BLaER1 treated with 17β-estradiol and CSF1 and Interleukin-3, amounts not matched to agents 10 nM and 100 nM (cell line): ENCODE results near the gene RLF.

Experiments
- H3K27ac ChIP-seq, 11 experiments: shearing (Covaris generic); formaldehyde crosslinking; 2 replicates each; pipeline ENCODE4 v1.8.1; 2022
- H3K27me3 ChIP-seq, 11 experiments: shearing (Covaris generic); formaldehyde crosslinking; 2 replicates each; pipeline ENCODE4 v1.8.1; 2022
- H3K36me3 ChIP-seq, 11 experiments: shearing (Covaris generic); formaldehyde crosslinking; 2 replicates each; pipeline ENCODE4 v1.8.1; 2022
- H3K4me1 ChIP-seq, 10 experiments: shearing (Covaris generic); formaldehyde crosslinking; 2 replicates each; pipeline ENCODE4 v1.8.1; 2022
- H3K4me2 ChIP-seq, 11 experiments: shearing (Covaris generic); formaldehyde crosslinking; 2 replicates each; pipeline ENCODE4 v1.8.1; 2022
- H3K4me3 ChIP-seq, 10 experiments: shearing (Covaris generic); formaldehyde crosslinking; 2 replicates each; pipeline ENCODE4 v1.8.1; 2022
- H3K9ac ChIP-seq, 11 experiments: shearing (Covaris generic); formaldehyde crosslinking; 2 replicates each; pipeline ENCODE4 v1.8.1; 2022
- H3K9me3 ChIP-seq, 11 experiments: shearing (Covaris generic); formaldehyde crosslinking; replicated peaks in 1 of 11; 2 replicates each; pipeline ENCODE4 v1.8.1; 2022
- H4K20me1 ChIP-seq, 11 experiments: shearing (Covaris generic); formaldehyde crosslinking; 2 replicates each; pipeline ENCODE4 v1.8.1; 2022
- Cebpa-rat ChIP-seq, 11 experiments: shearing (Covaris generic); IDR thresholded peaks; 2 replicates each; pipeline ENCODE4 v1.8.1; 2022

Gene RLF

DNA sequence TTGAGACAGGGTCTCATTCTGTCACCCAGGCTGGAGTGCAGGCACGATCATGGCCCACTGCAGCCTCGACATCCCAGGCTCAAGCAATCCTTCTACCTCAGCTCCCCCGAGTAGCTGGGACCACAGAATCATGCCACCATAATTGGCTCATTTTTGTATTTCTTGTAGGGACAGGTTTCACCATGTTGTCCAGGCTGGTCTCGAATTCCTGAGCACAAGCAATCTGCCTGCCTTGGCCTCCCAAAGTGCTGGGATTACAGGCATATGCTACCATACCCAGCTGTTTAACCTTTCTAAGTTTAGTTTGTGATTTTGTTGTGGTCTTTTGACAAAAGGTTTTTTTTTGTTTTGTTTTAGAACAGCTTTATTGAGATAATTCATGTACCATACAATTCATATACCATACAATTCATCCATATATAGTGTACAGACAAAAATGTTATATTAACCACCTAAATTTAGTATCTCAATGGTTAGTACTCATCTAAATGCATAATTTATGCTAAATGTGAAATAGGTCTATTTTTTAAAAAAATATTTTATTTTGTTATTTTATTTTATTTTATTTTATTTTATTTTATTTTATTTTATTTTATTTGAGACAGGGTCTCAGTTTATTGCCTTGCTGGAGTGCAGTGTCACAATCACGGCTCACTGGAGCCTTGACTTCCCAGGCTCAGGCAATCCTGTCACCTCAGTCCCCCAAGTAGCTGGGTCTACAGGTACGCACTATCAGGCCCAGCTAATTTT, 105.8 kb downstream of the RLF start:
- Histone ChIP-seq H3K4me1 (peaks cover 0 to 25% (median 2%) of the 10 kb centered on the region in 10 experiments; a peak in 4 of 20 replicates), H3K9ac (no peak overlapping the region), H3K4me2 (no peak overlapping the region), H3K27ac (no peak overlapping the region), H3K9me3 (no peaks in the 10 kb centered on the region), H4K20me1 (peaks cover 3 to 63% (median 16%) of the 10 kb centered on the region in 11 experiments; a peak in 17 of 22 replicates), H3K36me3 (peaks cover 94 to 100% (median 98%) of the 10 kb centered on the region in 11 experiments), H3K27me3 (no peaks in the 10 kb centered on the region), H3K4me3 (no peak overlapping the region)
- TF ChIP-seq Cebpa-rat (IDR thresholded peaks at IDR 0.05), result no peak

DNA sequence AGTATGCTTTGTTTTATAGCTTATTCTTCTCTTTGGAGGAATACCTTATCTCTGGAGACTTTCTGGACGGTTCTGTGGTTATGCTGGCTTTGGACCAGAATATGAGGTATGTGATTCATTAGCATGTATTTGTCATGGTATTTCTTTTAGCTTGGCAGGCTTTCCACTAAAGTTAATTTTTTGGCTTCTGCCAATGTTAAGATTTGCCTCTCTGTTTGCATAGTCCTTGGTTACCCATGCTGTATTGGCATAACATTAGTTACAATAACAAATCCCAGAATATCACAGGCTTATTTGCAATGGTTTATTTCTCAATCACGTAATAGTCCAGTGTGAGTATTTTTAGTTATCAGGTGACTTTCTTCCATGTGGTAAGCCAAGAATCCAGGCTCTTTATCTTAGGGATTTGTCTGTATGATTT, 106.6 kb downstream of the RLF start:
- TF ChIP-seq Cebpa-rat (IDR thresholded peaks at IDR 0.05), result no peak
- H3K27me3 ChIP-seq, result no peaks in the 10 kb centered on the region
- no peak overlapping the region for H3K4me3 ChIP-seq
- peaks cover 0 to 22% (median 2%) of the 10 kb centered on the region in 10 experiments; a peak in 4 of 20 replicates for H3K4me1 ChIP-seq
- no peaks in the 10 kb centered on the region for H3K9me3 ChIP-seq
- H3K36me3 ChIP-seq, result peaks cover 94 to 100% (median 98%) of the 10 kb centered on the region in 11 experiments
- no peak overlapping the region for H3K9ac ChIP-seq
- no peak overlapping the region for H3K27ac ChIP-seq
- H3K4me2 ChIP-seq, result no peak overlapping the region
- peaks cover 2 to 58% (median 16%) of the 10 kb centered on the region in 11 experiments; a peak in 17 of 22 replicates for H4K20me1 ChIP-seq

DNA sequence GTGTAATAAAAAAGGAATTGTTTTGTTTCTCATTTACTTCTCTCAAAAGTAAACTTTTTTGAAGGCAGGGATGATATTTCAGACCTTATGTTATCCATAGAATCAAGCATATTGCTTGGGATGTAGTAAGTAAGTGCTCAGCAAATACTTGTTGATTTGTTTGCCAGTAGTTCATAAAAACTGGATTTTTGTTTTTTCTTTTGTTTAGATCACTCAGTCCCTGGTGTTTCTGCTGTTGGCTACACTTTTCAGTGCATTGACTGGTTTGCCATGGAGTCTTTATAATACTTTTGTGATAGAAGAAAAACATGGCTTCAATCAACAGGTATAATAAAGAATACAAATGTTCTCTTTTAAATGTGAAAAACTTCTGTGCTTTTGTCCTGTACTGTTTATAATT, 107.0 kb downstream of the RLF start:
- Histone ChIP-seq H3K4me1 (peaks cover 0 to 18% (median under 1%) of the 10 kb centered on the region in 10 experiments; a peak in 4 of 20 replicates), H3K27me3 (no peaks in the 10 kb centered on the region), H3K4me3 (no peak overlapping the region), H3K9ac (no peak overlapping the region), H4K20me1 (peaks cover 0 to 53% (median 16%) of the 10 kb centered on the region in 11 experiments; a peak in 17 of 22 replicates), H3K27ac (no peak overlapping the region), H3K36me3 (peaks cover 94 to 100% (median 98%) of the 10 kb centered on the region in 11 experiments), H3K4me2 (no peak overlapping the region), H3K9me3 (no peaks in the 10 kb centered on the region)
- no peak for TF ChIP-seq Cebpa-rat (IDR thresholded peaks at IDR 0.05)

DNA sequence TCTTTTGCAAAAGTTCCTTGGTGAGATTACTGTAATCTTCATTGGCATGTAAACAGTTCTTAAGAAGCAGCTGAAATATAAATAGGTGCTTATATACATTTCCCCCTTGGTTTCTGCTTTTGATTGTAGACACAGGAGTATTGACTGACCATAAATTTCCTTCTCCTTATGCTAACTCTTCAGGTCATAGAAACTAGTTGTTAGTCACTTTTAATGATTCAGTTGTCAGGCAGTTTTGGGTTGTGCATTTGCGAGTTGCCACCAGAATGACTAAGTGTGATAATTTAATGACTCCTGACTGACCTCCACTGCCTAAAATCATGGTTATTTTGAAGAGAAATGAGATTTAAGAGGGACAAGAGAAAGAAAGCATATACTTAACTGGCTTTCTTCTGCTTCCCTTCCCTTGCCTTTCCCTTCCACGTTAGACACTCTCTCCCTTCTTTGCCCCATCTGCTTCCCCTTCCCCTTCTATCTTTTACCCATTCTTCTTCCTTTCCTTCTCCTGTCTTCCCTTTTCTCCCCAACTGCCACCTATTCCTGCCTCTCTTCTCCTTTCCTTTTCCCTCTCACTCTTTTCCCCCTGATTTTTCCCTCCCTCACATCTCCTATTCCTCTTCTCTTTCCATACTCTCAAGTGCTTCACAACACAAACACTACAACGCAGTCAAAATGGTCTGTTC, 109.1 kb downstream of the RLF start:
- H3K27ac ChIP-seq, result no peak overlapping the region
- peaks cover 0 to 32% (median 7%) of the 10 kb centered on the region in 11 experiments; a peak in 18 of 22 replicates for H4K20me1 ChIP-seq
- H3K4me3 ChIP-seq, result no peak overlapping the region
- peaks cover 0 to 22% (median 0%) of the 10 kb centered on the region in 10 experiments; a peak in 2 of 20 replicates for H3K4me1 ChIP-seq
- H3K9me3 ChIP-seq, result no peaks in the 10 kb centered on the region
- H3K36me3 ChIP-seq, result peaks cover 90 to 99% (median 96%) of the 10 kb centered on the region in 11 experiments
- H3K27me3 ChIP-seq, result no peaks in the 10 kb centered on the region
- H3K9ac ChIP-seq, result 0 out of 22 replicates have a peak overlapping the region, but pooled peaks of 1 of the 11 experiments have one; percentile 40
- no peak for TF ChIP-seq Cebpa-rat (IDR thresholded peaks at IDR 0.05)
- no peak overlapping the region for H3K4me2 ChIP-seq

DNA sequence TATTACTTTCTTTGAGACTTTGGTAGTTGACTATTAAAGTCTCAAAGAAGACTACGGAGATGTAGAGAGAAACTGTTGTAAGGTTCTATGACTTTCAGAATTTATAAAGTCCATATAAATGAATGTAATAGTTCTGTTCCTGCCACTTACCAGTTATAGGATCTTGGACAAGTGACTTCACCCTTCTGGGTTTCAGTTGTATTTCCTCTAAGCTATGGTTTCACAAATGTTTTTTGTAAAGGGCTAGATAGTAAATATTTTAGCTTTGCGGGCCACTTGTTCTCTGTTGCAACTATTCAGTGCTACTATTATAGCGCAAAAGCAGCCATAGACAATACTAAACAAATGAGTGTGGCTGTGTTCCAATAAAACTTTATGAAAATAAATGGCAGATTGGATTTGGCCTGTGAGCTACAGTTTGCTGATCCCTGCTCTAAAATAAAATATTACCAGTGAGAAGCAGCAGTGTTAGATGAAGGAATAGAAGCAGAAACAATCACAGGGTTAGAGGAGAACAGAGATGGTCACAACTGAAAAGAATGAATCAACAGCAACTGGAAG, 111.5 kb downstream of the RLF start:
- H3K27me3 ChIP-seq, result no peaks in the 10 kb centered on the region
- H3K9ac ChIP-seq, result no peak overlapping the region
- no peak overlapping the region for H3K27ac ChIP-seq
- H3K9me3 ChIP-seq, result no peaks in the 10 kb centered on the region
- peaks cover 93 to 99% (median 97%) of the 10 kb centered on the region in 11 experiments for H3K36me3 ChIP-seq
- H4K20me1 ChIP-seq, result peaks cover 0 to 20% (median 2%) of the 10 kb centered on the region in 11 experiments; a peak in 8 of 22 replicates
- H3K4me2 ChIP-seq, result no peak overlapping the region
- peaks cover 0 to 22% (median 0%) of the 10 kb centered on the region in 10 experiments; a peak in 2 of 20 replicates for H3K4me1 ChIP-seq
- no peak for TF ChIP-seq Cebpa-rat (IDR thresholded peaks at IDR 0.05)
- no peak overlapping the region for H3K4me3 ChIP-seq

DNA sequence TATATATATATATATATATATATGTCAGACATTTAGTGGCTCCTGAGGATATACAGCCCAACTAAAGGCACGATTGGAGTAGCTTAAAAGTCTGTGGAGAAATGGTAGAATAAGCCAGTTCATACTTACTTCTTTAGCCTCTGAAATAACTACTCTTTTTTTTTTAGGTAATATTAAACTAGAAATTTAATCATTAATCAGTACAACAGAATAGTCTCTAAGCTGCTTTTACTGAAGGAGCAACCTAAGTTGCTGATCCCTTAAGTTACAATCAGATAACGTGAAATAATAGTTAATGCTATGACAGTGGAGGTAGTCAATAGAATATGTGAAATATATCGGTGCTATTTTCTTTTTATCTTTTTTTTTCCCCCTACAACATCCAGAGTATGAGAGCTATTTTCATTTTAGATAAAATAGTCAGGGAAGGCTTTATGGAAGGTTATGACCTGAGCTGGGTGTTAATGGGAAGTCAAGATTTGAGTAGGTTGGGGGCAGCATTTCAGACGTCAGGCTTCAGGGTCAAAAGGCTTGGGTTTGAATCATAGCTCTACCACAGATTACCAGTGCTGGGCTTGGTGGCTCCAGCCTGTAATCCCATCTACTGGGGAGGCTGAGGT, 112.5 kb downstream of the RLF start:
- Histone ChIP-seq H4K20me1 (peaks cover 0 to 20% (median under 1%) of the 10 kb centered on the region in 11 experiments; a peak in 7 of 22 replicates), H3K4me2 (no peak overlapping the region), H3K4me1 (peaks cover 0 to 22% (median 0%) of the 10 kb centered on the region in 10 experiments; a peak in 2 of 20 replicates), H3K27me3 (no peaks in the 10 kb centered on the region), H3K9me3 (no peaks in the 10 kb centered on the region), H3K9ac (no peak overlapping the region), H3K27ac (no peak overlapping the region), H3K36me3 (peaks cover 87 to 99% (median 93%) of the 10 kb centered on the region in 11 experiments), H3K4me3 (no peak overlapping the region)
- no peak for TF ChIP-seq Cebpa-rat (IDR thresholded peaks at IDR 0.05)

DNA sequence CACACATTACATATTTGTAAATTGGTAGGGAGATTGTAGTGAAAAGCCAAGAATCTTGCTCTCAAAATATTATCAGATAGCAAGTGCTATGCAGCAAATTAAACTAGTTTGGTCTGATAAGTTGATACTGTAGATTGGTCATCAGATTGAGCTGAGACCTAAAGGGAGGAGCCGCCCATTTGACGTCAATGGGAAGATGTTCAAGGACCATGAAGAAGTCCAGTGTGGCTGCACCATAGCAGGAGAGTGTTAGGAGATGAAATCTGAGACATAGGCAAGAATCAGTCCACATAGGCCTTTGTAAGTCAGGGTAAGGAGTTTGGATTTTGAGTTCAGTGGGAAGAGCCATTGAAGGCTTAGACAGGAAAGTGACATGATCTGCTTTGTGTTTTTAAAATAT, 113.1 kb downstream of the RLF start:
- Histone ChIP-seq H4K20me1 (peaks cover 0 to 27% (median 3%) of the 10 kb centered on the region in 11 experiments; a peak in 13 of 22 replicates), H3K9ac (no peak overlapping the region), H3K27me3 (no peaks in the 10 kb centered on the region), H3K27ac (no peak overlapping the region), H3K9me3 (no peaks in the 10 kb centered on the region), H3K4me2 (no peak overlapping the region), H3K4me3 (no peak overlapping the region), H3K4me1 (peaks cover 0 to 21% (median 0%) of the 10 kb centered on the region in 10 experiments; a peak in 2 of 20 replicates), H3K36me3 (peaks cover 87 to 99% (median 93%) of the 10 kb centered on the region in 11 experiments)
- no peak for TF ChIP-seq Cebpa-rat (IDR thresholded peaks at IDR 0.05)

DNA sequence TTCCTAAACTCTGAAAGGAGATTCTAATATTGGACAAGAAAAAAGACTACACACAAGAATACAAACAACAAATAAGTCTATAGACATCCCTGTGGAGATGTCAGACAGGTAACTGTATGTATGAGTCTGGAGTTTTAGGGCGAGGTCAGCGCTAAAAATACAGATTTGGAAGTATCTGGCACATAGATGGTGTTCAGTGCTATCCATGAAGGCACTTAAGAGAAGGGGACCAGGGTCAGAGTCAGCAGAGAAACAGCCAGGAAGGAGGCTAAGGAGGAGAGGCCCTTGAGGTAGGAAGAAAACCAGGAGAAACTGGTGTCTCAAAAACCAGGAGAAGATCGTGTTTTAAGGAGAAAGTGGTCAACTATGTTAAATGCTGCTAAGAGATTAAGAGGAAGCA, 114.9 kb downstream of the RLF start:
- H3K9me3 ChIP-seq, result no peaks in the 10 kb centered on the region
- peaks cover 0 to 9% (median 0%) of the 10 kb centered on the region in 10 experiments; a peak in 2 of 20 replicates for H3K4me1 ChIP-seq
- no peak for TF ChIP-seq Cebpa-rat (IDR thresholded peaks at IDR 0.05)
- H3K4me3 ChIP-seq, result no peak overlapping the region
- H3K36me3 ChIP-seq, result peaks cover 87 to 99% (median 92%) of the 10 kb centered on the region in 11 experiments
- no peak overlapping the region for H3K27ac ChIP-seq
- no peaks in the 10 kb centered on the region for H3K27me3 ChIP-seq
- H4K20me1 ChIP-seq, result peaks cover 0 to 32% (median 14%) of the 10 kb centered on the region in 11 experiments; a peak in 15 of 22 replicates
- H3K4me2 ChIP-seq, result no peak overlapping the region
- H3K9ac ChIP-seq, result no peak overlapping the region
